DMS 273 treated with DMSO at 0.1 percent for 48 hours (cell line): Measurements from ENCODE around the gene TEX2.
"Not testable (repeated sequence)": the region's sequence is repeated elsewhere in the genome, so short reads cannot be mapped to it uniquely, and the experiment has no call there.

Source experiments
- DNase-seq: peaks from one replicate; lab custom pipeline; 2025; lab: John Stamatoyannopoulos, UW

Gene TEX2

GRCh38 chr17:64183815-64184214 is 79.2 kb downstream of the TEX2 start:
- peak; percentile 24 for DNase-seq

- DNase-seq: no peak
Measured at GRCh38 chr17:64182325-64183012, 80.6 kb downstream of the TEX2 start.

GRCh38 chr17:64180089-64181073 is 82.7 kb downstream of the TEX2 start:
- DNase-seq: no peak

- DNase-seq: not testable (repeated sequence)
Measured at GRCh38 chr17:64179024-64179423, 84.0 kb downstream of the TEX2 start.

- peak; percentile 29 for DNase-seq
Measured at GRCh38 chr17:64178011-64178825, 84.8 kb downstream of the TEX2 start.

GRCh38 chr17:64177311-64178010 is 85.6 kb downstream of the TEX2 start:
- no peak for DNase-seq

GRCh38 chr17:64176556-64176955 is 86.5 kb downstream of the TEX2 start:
- peak; percentile 59 for DNase-seq

GRCh38 chr17:64174686-64175456 is 88.2 kb downstream of the TEX2 start:
- DNase-seq: peak; percentile 66

GRCh38 chr17:64173646-64174045 is 89.4 kb downstream of the TEX2 start:
- no peak for DNase-seq

- no peak for DNase-seq
Measured at GRCh38 chr17:64172510-64172909, 90.5 kb downstream of the TEX2 start.

- no peak for DNase-seq
Measured at GRCh38 chr17:64171041-64171440, 92.0 kb downstream of the TEX2 start.

GRCh38 chr17:64170286-64170685 is 92.8 kb downstream of the TEX2 start:
- DNase-seq: no peak

GRCh38 chr17:64167666-64168065 is 95.4 kb downstream of the TEX2 start:
- DNase-seq: not testable (repeated sequence)

GRCh38 chr17:64166876-64167275 is 96.2 kb downstream of the TEX2 start:
- no peak for DNase-seq

GRCh38 chr17:64165347-64165746 is 97.7 kb downstream of the TEX2 start:
- no peak for DNase-seq

GRCh38 chr17:64164596-64165285 is 98.3 kb downstream of the TEX2 start:
- DNase-seq: no peak

- no peak for DNase-seq
Measured at GRCh38 chr17:64163468-64163867, 99.6 kb downstream of the TEX2 start.

- DNase-seq: no peak
Measured at GRCh38 chr17:64162554-64162953, 100.5 kb downstream of the TEX2 start.

GRCh38 chr17:64161380-64162176 is 101.5 kb downstream of the TEX2 start:
- DNase-seq: no peak
